ENCODE data around the gene THAP12.

THAP12 gene

DNA sequence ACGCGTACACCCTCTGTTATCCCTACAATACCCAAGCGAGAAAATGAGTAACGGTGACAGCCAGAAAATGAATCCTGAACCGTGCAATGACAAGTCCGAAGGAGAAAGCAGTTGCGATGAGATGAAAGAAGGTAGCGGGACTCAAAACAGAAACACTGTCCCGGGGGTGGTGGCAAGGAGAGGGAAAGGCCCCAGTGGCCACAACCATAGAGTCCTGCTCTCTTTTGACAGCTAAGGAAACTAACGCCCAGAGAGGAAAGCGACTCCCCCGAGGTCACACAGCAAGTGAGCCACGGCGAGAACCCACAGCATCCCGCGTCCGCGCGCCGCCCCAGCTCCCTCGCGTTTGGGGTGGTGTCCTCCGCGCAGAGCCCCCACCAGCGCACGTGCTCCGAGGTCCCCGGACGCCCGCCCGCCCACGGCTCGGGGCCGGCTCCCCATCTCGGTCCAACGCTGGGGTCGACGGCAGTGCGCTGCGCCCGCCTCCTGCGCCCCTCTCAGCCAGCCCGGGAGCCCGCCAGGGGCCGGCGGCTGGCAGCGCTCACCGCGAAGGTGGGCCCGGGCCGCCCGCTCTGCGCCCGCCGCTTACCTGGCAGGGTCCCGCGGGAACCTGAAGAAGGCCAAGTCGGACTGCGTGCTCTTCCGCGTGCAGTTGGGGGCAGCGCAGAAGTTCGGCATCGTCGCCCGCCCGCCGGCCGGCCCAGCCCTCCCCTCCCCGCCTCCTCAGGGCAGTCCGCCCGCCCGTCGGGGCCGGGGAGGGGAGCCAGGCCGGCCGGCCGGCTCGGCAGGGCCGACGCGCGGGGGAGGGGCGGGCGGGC lies 564 bp downstream of the THAP12 start:
- DNase-seq: peak; percentile 21

DNA sequence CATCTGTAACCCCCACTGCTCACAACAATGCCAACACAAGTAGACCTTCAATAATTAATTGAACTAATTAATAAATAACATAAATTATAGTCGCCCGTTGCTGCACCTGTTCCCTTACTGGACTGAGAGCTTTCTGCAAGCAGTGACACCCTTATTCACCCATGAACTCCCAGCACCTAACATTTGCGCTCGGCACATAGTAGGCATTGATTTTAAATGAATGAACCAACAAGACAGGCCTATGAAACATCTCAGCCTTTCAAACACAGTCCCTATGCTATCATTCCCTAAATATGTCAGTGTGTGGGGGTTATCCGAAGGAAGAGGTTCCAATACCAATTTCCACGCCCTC lies 1.1 kb downstream of the THAP12 start:
- no peak for DNase-seq

- DNase-seq: no peak
Observed at GRCh38 chr11:76376746-76377558, 4.0 kb downstream of the THAP12 start.

- DNase-seq: peak; percentile 78
Observed at GRCh38 chr11:76371170-76371569, 9.8 kb downstream of the THAP12 start.

DNA sequence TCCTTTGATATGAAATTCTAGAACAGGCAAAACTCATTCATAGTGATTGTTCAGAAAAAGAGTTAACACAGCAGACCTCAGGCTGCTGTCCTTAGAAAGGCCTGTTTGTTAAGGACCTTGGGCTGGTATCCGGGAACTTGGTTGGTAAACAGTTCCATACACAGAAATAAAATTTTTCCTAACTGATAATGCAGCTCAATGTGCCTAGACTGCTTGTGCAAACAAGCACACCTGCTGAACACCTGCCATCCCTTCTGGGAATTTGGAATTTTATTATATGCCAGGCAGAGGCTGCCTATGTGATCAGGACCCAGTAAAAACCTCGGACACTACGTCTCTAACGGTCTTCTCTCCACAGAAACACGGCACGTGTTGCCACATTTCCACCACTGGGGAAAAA lies 11.5 kb downstream of the THAP12 start:
- DNase-seq: no peak

GRCh38 chr11:76368490-76368889 lies 12.4 kb downstream of the THAP12 start:
- no peak for DNase-seq

DNA sequence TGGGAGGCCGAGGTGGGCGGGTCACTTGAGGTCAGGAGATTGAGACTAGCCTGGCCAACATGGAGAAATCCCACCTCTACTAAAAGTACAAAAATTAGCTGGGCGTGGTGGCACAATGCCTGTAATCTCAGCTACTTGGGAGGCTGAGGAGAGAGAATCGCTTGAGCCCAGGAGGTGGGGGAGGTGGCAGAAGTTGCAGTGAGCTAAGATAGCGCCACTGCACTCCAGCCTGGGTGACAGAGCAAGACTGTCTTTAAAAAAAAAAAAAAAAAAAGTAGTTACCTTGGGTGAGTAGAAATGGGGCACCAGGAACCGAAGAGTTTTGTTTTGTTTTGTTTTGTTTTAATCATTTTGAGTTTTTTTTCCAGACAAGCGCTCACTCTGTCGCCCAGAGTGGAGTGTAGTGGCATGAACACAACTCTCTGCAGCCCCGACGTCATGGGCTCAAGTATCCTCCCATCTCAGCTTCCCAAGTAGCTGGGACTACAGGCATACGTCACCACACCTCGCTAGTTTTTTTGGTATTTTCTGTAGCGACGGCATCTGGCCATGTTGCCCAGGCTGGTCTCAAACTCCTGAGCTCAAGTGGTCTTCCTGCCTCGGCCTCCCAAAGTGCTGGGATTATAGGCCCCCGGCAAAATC lies 15.8 kb downstream of the THAP12 start:
- no peak for DNase-seq

DNA sequence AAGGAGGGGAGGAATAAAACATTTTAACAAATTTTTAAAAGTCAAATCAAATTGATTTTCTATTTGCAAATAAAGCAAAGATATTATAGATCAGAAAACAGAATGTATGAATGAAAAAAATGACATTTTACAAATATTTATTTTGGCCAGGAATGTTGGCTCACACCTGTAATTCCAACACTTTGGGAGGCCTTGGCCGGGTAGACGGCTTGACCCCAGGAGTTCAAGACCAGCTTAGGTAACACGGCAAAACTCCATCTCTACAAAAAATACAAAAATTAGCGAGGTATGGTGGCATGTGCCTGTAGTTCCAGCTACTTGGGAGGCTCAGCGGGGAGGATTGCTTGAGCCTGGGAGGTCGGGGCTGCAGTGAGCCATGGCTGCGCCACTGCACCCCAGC lies 18.2 kb downstream of the THAP12 start:
- DNase-seq: no peak

DNA sequence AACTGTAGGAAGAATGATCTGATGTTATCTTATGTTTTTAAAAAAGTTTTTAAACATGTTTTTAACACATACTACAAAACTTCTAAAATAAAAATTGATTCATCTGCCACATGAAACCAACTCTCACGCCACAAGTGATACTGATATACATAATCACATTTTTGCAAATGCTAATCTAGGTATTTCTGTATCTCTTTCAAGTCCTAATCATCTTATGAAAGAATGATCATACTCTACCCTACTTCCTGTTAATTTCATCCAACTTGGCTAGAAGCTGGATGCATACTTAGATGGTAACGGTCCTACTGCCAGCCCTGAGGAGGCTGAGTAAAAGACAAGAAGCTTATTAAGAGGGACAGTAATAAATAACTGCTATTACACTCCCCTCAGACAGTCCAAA lies 19.2 kb downstream of the THAP12 start:
- DNase-seq: no peak

GRCh38 chr11:76361374-76361773 lies 19.6 kb downstream of the THAP12 start:
- DNase-seq: no peak

- no peak for DNase-seq
Observed at GRCh38 chr11:76355172-76355571, 25.8 kb downstream of the THAP12 start.

GRCh38 chr11:76348348-76348747 lies 32.6 kb downstream of the THAP12 start:
- no peak for DNase-seq

DNA sequence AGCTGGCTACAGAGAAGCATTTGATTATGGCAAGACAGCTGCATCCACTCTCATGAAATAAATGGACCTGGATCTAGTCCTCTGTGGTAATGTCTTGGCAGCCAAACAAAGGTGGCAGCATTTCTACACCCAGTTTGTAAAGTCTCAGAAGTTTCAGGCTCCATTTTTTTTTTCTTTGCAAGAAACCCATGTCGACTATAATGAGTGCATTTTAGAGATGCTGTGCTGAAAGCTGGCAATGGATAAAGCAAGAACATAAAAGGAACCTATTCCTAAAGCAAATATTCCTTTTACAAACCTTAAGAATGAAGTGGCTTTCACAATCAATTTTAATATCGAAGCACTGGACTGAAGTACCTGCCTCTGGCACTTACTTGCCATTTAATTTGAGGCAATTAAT lies 33.5 kb downstream of the THAP12 start:
- DNase-seq: no peak

GRCh38 chr11:76339221-76339620 lies 41.7 kb downstream of the THAP12 start:
- DNase-seq: peak; percentile 65

DNA sequence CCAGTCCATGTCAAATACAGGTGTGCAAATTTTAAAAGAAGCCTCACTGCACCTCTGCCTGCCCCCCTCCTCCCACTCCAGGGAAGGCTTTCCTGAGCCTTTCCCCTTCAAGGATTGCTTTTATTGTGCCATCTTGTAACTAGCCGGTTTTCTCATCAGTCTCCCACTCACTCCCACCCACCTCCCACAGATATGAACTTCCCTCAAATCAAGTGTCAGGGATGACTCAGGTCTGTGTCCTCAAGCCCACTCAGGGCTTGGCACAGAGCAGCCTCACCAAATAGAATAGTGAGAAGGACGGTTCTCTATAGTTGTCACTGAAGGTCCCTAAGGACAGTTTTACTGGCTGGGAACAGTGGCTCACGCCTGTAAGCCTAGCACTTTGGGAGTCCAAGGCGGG lies 43.0 kb downstream of the THAP12 start:
- no peak for DNase-seq

GRCh38 chr11:76337469-76337868 lies 43.5 kb downstream of the THAP12 start:
- DNase-seq: no peak

DNA sequence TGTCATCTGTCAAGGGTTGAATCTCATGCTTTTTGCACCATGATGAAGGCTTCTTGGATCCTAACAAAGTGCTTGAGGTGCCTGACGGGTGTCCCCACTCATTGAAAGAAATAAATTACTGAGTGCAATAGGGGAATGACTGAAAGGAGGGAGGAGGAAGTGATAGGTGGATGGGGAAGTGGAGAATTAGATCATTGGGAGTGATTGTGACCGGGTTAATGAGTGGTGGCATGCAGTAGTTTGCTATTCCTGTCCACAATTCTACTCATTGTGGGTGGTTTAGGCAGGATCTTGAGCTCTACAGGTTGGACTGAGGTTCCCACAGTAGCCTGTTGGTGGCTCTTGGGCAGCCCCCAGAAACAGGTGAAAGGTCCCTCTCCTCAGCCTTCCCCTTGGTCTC lies 44.3 kb downstream of the THAP12 start:
- DNase-seq: no peak

GRCh38 chr11:76335842-76336241 lies 45.1 kb downstream of the THAP12 start:
- no peak for DNase-seq

- no peak for DNase-seq
Observed at GRCh38 chr11:76334826-76335389, 46.0 kb downstream of the THAP12 start.

- DNase-seq: no peak
Observed at GRCh38 chr11:76330651-76331050, 50.3 kb downstream of the THAP12 start.

- DNase-seq: no peak
Observed at GRCh38 chr11:76329983-76330382, 50.9 kb downstream of the THAP12 start.

DNA sequence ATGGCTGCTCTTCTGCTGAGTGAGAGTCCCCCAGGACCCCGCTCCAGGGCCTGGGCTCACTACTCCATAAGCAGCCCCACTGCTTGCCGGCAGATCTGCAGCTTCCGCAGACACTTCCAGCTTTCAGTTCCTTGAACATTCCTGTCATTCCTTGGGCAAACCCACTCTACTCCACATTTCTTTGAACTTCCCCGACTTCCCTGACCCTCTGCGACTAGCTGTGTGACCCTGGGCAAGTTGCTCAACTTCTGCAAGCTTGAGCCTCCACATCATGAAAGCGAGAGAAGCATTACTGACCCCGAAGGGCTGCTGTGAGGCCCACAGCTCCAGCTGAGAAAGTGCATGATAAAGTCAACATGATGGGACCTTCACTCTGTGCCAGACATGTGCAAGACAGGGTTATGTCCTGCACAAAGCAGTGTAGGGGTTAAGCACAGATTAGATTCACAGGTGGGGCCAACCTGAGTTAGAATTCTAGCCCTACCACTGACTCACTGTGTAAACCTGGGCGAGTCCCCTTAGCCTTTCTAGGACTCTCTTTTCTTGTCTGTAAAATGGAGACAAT lies 51.8 kb downstream of the THAP12 start:
- peak; percentile 40 for DNase-seq
